HUES48 (cell line): ENCODE data around the gene CSRNP3.
"Not testable (repeated sequence)": the region's sequence is repeated elsewhere in the genome, so short reads cannot be mapped to it uniquely, and the experiment has no call there.

ENCODE experiments used
- H3K27ac ChIP-seq: one replicate; pipeline ENCODE4 v1.7.0; 2013; ENCODE audit warnings: low read depth, low read length, inconsistent platforms
- H3K27me3 ChIP-seq: 2 replicates; pipeline ENCODE4 v1.6.1; 2013; ENCODE audit warnings: mild to moderate bottlenecking, low read length; ENCODE audit not compliant: control insufficient read depth, insufficient read depth
- H3K36me3 ChIP-seq: 2 replicates; pipeline ENCODE4 v1.6.1; 2013; ENCODE audit warnings: low read length; ENCODE audit not compliant: control insufficient read depth, insufficient read depth
- H3K4me1 ChIP-seq: 2 replicates; pipeline ENCODE4 v1.6.1; 2013; ENCODE audit warnings: mild to moderate bottlenecking, low read length; ENCODE audit not compliant: control insufficient read depth, insufficient read depth
- H3K4me3 ChIP-seq: 2 replicates; pipeline ENCODE4 v1.5.1; 2013; ENCODE audit warnings: mild to moderate bottlenecking, low read depth, low read length
- H3K9ac ChIP-seq: 2 replicates; pipeline ENCODE4 v1.6.1; 2013; ENCODE audit warnings: mild to moderate bottlenecking, low read depth, low read length, moderate library complexity
- H3K9me3 ChIP-seq: 2 replicates; pipeline ENCODE4 v1.6.1; 2013; ENCODE audit warnings: low read length; ENCODE audit not compliant: control insufficient read depth, insufficient read depth

The CSRNP3 gene

GRCh38 chr2:165586019-165586418 lies 116.5 kb downstream of the CSRNP3 start:
- H3K4me1 ChIP-seq, result peaks cover 7% of the 10 kb centered on the region
- no peak overlapping the region for H3K4me3 ChIP-seq
- no peaks in the 10 kb centered on the region for H3K9me3 ChIP-seq
- H3K27ac ChIP-seq, result no peak overlapping the region
- H3K9ac ChIP-seq, result no peak overlapping the region
- no peaks in the 10 kb centered on the region for H3K36me3 ChIP-seq
- H3K27me3 ChIP-seq, result no peaks in the 10 kb centered on the region

- Histone ChIP-seq H3K4me3 (no peak overlapping the region), H3K27me3 (no peaks in the 10 kb centered on the region), H3K4me1 (0 out of 2 replicates have a peak, but pooled peaks cover 4% of the 10 kb centered on the region), H3K36me3 (no peaks in the 10 kb centered on the region), H3K27ac (no peak overlapping the region), H3K9ac (no peak overlapping the region), H3K9me3 (peaks cover 7% of the 10 kb centered on the region; the same call in 1 of the 2 replicates)
These were observed 117.9 kb downstream of the CSRNP3 start for GRCh38 chr2:165587335-165587938.

GRCh38 chr2:165590999-165591398 lies 121.5 kb downstream of the CSRNP3 start:
- H3K9me3 ChIP-seq, H3K4me3 ChIP-seq, H3K4me1 ChIP-seq, H3K27ac ChIP-seq, H3K27me3 ChIP-seq, H3K9ac ChIP-seq, H3K36me3 ChIP-seq: not testable (repeated sequence)

- Histone ChIP-seq H3K36me3 (peaks cover 6% of the 10 kb centered on the region; the same call in 1 of the 2 replicates), H3K4me3 (no peak overlapping the region), H3K9ac (no peak overlapping the region), H3K27ac (no peak overlapping the region), H3K4me1 (no peaks in the 10 kb centered on the region), H3K27me3 (no peaks in the 10 kb centered on the region), H3K9me3 (peaks cover 7% of the 10 kb centered on the region; the same call in 1 of the 2 replicates)
These were observed 123.6 kb downstream of the CSRNP3 start for GRCh38 chr2:165593081-165593480.

- Histone ChIP-seq H3K9me3 (peaks cover 7% of the 10 kb centered on the region; the same call in 1 of the 2 replicates), H3K4me1 (no peaks in the 10 kb centered on the region), H3K27ac (no peak overlapping the region), H3K27me3 (no peaks in the 10 kb centered on the region), H3K9ac (no peak overlapping the region), H3K36me3 (peaks cover 6% of the 10 kb centered on the region; the same call in 1 of the 2 replicates), H3K4me3 (no peak overlapping the region)
These were observed 124.9 kb downstream of the CSRNP3 start for GRCh38 chr2:165594231-165594934.

- no peaks in the 10 kb centered on the region for H3K4me1 ChIP-seq
These were observed 125.4 kb downstream of the CSRNP3 start for GRCh38 chr2:165594935-165595255.

GRCh38 chr2:165596788-165597187 lies 127.3 kb downstream of the CSRNP3 start:
- peaks cover 6% of the 10 kb centered on the region; the same call in 1 of the 2 replicates for H3K36me3 ChIP-seq
- no peak overlapping the region for H3K27ac ChIP-seq
- H3K4me3 ChIP-seq, result no peak overlapping the region
- no peak overlapping the region for H3K9ac ChIP-seq
- no peaks in the 10 kb centered on the region for H3K4me1 ChIP-seq
- no peaks in the 10 kb centered on the region for H3K27me3 ChIP-seq
- 0 out of 2 replicates have a peak, but pooled peaks cover under 1% of the 10 kb centered on the region for H3K9me3 ChIP-seq

More at GRCh38 chr2:165594935-165595255, 125.4 kb downstream of the CSRNP3 start:
- peaks cover 6% of the 10 kb centered on the region; the same call in 1 of the 2 replicates for H3K36me3 ChIP-seq
- H3K27me3 ChIP-seq, result no peaks in the 10 kb centered on the region
- no peak overlapping the region for H3K27ac ChIP-seq
- no peak overlapping the region for H3K4me3 ChIP-seq
- H3K9me3 ChIP-seq, result peaks cover 7% of the 10 kb centered on the region; the same call in 1 of the 2 replicates
- no peak overlapping the region for H3K9ac ChIP-seq

- no peak overlapping the region for H3K9ac ChIP-seq
- no peaks in the 10 kb centered on the region for H3K27me3 ChIP-seq
- H3K9me3 ChIP-seq, result no peaks in the 10 kb centered on the region
- H3K4me3 ChIP-seq, result no peak overlapping the region
- peaks cover 4% of the 10 kb centered on the region; the same call in 1 of the 2 replicates for H3K36me3 ChIP-seq
- H3K27ac ChIP-seq, result no peak overlapping the region
- H3K4me1 ChIP-seq, result no peaks in the 10 kb centered on the region
These were observed 131.8 kb downstream of the CSRNP3 start for GRCh38 chr2:165601065-165601830.

- H3K27ac ChIP-seq, result no peak overlapping the region
- no peaks in the 10 kb centered on the region for H3K27me3 ChIP-seq
- no peaks in the 10 kb centered on the region for H3K4me1 ChIP-seq
- H3K4me3 ChIP-seq, result no peak overlapping the region
- no peak overlapping the region for H3K9ac ChIP-seq
- no peaks in the 10 kb centered on the region for H3K9me3 ChIP-seq
- no peaks in the 10 kb centered on the region for H3K36me3 ChIP-seq
These were observed 132.5 kb downstream of the CSRNP3 start for GRCh38 chr2:165601928-165602521.

- Histone ChIP-seq H3K36me3 (no peaks in the 10 kb centered on the region), H3K27me3 (no peaks in the 10 kb centered on the region), H3K4me3 (no peak overlapping the region), H3K4me1 (peaks cover 5% of the 10 kb centered on the region; the same call in 1 of the 2 replicates), H3K9ac (no peak overlapping the region), H3K27ac (no peak overlapping the region), H3K9me3 (no peaks in the 10 kb centered on the region)
These were observed 140.2 kb downstream of the CSRNP3 start for GRCh38 chr2:165609672-165610071.
